AG04450 (cell line): ENCODE measurements around the gene FXYD3. TPM values are rescaled to one million over a fixed set of nuclear protein-coding genes. Genes with fewer than 3 reads are reported as not detected.
A peak's percentile ranks its signal among the peaks of the same experiment; 100 is the strongest.

Experiments used
- CTCF ChIA-PET: fragments of 300-600, 350-600 bp; formaldehyde crosslinking; extraction: SDS; loops from one replicate; lab custom pipeline; 2022; ENCODE audit warnings: antibody characterized with exemption, inconsistent platforms; lab: Charles Lee
- POLR2A ChIA-PET: fragments of 350-600 bp; formaldehyde crosslinking; extraction: SDS; loops from one replicate; lab custom pipeline; 2021; ENCODE audit warnings: antibody characterized with exemption, inconsistent platforms; lab: Yijun Ruan, JAX
- DNase-seq: peaks from one replicate; pipeline ENCODE4 v3.0.0-alpha.2; 2011; ENCODE audit warnings: low read depth, low spot score
- H3K27ac ChIP-seq: one replicate; pipeline ENCODE4 v1.5.1; 2012; ENCODE audit warnings: low read depth, low read length, control low read depth
- H3K27me3 ChIP-seq: one replicate; pipeline ENCODE4 v1.6.0; 2012; ENCODE audit warnings: low read length; ENCODE audit not compliant: control insufficient read depth, insufficient read depth
- H3K4me3 ChIP-seq: 2 replicates; pipeline ENCODE4 v1.5.1; 2011; ENCODE audit warnings: mild to moderate bottlenecking, low read depth, low read length, control low read depth
- H3K9me3 ChIP-seq: 2 replicates; pipeline ENCODE4 v1.5.1; 2012; ENCODE audit warnings: low read length; ENCODE audit not compliant: control insufficient read depth, insufficient read depth
- polyA plus RNA-seq: library from polyadenylated mRNA; depleted of rRNA; stranded (reverse); fragments of >200 nt; gene quantifications from 2 replicates; pipeline ENCODE4 v1.2.3, GENCODE V29; 2011
- TF ChIP-seq, protein P1 (sequence below): IDR thresholded peaks from 2 replicates; pipeline ENCODE4 v1.5.1; 2011; ENCODE audit warnings: low read depth, low read length, control low read depth, inconsistent platforms

Gene FXYD3
- polyA plus RNA-seq, 1 experiment = not detected

DNA sequence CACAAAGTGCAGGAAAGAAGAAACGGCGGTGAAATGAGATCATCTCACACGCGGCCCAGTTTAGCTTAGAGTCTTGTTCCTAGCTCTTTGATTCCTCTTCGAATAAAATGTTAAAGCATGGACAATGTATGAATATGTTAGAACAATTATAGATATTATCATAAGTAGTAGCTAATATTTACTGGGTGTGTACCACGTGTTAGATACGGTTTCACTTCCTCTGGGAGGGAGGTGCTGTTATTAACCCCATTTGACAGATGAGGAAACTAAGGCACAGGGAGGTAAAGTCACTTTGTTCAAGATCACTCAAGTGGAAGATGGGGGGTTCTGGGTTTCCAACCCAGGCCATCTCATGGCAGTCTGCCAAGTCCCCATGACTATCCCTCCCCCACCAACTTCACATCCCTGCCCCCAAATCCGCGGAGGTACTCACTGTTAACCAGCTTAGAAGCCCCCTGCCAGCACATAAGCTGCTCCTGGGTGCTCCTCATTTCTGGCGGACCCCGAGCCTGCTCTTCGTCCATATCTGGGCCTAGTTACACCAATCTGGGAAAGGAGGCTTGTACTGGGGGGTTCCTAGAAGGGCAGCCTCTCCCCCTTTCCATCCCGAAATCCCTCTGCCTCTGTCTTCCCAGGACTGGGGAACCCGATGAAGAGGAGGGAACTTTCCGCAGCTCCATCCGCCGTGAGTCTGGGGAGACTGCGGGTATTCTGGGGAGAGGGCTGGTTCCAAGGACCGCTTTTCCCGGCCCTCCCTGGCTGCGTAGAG is 26.4 kb downstream of the FXYD3 start:
- Histone ChIP-seq H3K27ac (no peak overlapping the region), H3K27me3 (peaks cover 25% of the 10 kb centered on the region), H3K4me3 (no peak overlapping the region), H3K9me3 (no peaks in the 10 kb centered on the region)
- TF ChIP-seq, protein P1, sequence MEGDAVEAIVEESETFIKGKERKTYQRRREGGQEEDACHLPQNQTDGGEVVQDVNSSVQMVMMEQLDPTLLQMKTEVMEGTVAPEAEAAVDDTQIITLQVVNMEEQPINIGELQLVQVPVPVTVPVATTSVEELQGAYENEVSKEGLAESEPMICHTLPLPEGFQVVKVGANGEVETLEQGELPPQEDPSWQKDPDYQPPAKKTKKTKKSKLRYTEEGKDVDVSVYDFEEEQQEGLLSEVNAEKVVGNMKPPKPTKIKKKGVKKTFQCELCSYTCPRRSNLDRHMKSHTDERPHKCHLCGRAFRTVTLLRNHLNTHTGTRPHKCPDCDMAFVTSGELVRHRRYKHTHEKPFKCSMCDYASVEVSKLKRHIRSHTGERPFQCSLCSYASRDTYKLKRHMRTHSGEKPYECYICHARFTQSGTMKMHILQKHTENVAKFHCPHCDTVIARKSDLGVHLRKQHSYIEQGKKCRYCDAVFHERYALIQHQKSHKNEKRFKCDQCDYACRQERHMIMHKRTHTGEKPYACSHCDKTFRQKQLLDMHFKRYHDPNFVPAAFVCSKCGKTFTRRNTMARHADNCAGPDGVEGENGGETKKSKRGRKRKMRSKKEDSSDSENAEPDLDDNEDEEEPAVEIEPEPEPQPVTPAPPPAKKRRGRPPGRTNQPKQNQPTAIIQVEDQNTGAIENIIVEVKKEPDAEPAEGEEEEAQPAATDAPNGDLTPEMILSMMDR = no peak
- POLR2A ChIA-PET = interaction anchor here (1.7 kb wide), 1 partner anchor 76 kb away, joined by 4 read pairs; no protein-coding TSS in a partner anchor
- CTCF ChIA-PET = interaction anchor here (0.6 to 3.5 kb wide), 22 partner anchors 10 to 171 kb away, joined by 3 to 83 read pairs (median 6); partner anchors contain the start of genes FXYD3 and FXYD5
- DNase-seq = no peak

DNA sequence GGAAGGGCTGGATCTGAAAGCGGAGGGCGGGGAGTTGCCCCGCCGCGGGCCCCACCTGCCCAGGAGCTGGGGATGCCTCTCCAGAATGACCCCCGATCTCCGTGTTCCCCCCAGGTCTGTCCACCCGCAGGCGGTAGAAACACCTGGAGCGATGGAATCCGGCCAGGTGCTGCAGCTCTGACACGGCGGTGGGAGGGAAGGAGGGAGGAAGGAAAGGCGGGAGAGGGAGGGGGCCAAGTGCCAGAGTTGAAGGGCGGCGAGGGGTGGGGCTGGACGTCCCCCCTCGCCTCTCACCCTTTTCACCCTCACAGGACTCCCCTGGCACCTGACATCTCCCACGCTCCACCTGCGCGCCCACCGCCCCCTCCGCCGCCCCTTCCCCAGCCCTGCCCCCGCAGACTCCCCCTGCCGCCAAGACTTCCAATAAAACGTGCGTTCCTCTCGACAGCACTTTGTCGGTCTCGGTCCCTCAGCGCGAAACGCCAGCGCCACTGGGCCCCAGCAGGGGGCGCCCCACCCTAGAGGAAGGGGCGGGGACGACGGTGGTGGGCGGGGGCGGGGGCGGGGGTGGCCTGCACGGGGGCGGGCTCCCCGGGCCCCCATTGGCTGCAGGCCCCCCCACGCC is 27.1 kb downstream of the FXYD3 start:
- Histone ChIP-seq H3K27me3 (peaks cover 25% of the 10 kb centered on the region), H3K9me3 (no peaks in the 10 kb centered on the region), H3K4me3 (no peak overlapping the region), H3K27ac (no peak overlapping the region)
- ChIA-PET POLR2A (no interaction called here), CTCF (interaction anchor here (0.6 to 3.5 kb wide), 16 partner anchors 7 to 121 kb away, joined by 3 to 83 read pairs (median 6); partner anchors contain the start of genes FXYD3, FXYD5 and LGI4)
- TF ChIP-seq, protein P1 = peak; percentile 42; the same call in 1 of the 2 replicates
- no peak for DNase-seq

DNA sequence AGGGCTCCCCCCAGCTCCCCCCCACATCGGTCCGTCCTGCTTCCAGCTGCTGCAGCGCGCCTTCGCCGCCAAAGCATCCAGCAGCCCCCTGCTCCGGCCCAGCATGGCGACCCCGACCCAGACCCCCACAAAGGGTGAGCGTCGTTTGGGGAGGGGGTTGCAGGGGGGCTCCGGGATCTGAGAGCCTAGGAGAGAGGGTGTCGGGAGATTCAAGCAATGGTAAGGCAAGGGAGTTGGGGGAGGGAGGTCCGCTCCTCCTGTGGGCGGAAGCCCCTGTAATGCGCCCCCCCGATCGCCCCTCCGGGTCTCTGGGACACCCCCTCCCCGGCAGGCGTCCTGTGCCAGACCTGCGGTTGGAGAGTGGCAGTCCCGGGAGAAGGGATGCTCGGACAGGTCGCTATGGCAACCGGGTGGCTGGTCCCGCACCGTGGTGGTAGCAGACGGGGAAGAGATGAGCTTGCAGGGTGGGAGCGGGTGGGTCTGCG is 27.6 kb downstream of the FXYD3 start, which contains the start of gene FXYD7:
Gene FXYD7, plus strand, starts transcription at position 25 of the 485 bp plus-strand sequence. Its CDS starts 79 bp downstream, at position 104.
- CTCF ChIA-PET = interaction anchor here (0.6 to 3.5 kb wide), 9 partner anchors 8 to 101 kb away, joined by 3 to 83 read pairs (median 6); partner anchors contain the start of genes FXYD3, FXYD5 and LGI4
- POLR2A ChIA-PET = no interaction called here
- H3K27me3 ChIP-seq = peaks cover 25% of the 10 kb centered on the region
- TF ChIP-seq, protein P1 = no peak
- no peak for DNase-seq
- no peak within 1 kb of the TSS for H3K4me3 ChIP-seq
- H3K27ac ChIP-seq = no peak within 1 kb of the TSS
- no peaks in the 10 kb centered on the region for H3K9me3 ChIP-seq

DNA sequence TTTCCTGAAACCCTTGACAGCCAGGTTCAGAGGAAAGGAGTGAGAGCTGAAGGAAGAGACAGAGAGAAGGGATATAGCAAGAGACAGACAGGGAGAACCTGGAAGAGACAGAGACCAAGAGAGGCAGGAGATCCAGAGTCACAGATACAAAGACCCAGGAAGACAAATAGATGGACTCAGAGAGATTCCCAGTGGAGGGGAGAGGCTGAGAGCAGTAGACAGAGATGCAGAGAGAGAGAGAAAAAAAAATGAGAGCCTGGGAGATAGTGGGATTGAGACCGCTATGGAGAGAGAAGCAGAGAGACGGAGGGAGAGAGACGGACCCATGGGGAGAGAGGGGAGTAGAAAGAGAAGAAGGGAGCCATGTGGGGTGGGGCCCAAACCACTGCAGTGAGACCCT is 28.2 kb downstream of the FXYD3 start:
- Histone ChIP-seq H3K27me3 (peaks cover 25% of the 10 kb centered on the region), H3K27ac (no peak overlapping the region), H3K4me3 (no peak overlapping the region), H3K9me3 (no peaks in the 10 kb centered on the region)
- no peak for DNase-seq
- ChIA-PET CTCF (interaction anchor here (0.6 to 3.5 kb wide), 5 partner anchors 8 to 77 kb away, joined by 4 to 83 read pairs (median 9); partner anchors contain the start of genes FXYD3, FXYD5 and LGI4), POLR2A (no interaction called here)
- TF ChIP-seq, protein P1 = no peak
